HUES48 (cell line): ENCODE measurements around the gene DDX54.
"Not testable (repeated sequence)": the region's sequence is repeated elsewhere in the genome, so short reads cannot be mapped to it uniquely, and the experiment has no call there.

Experiments used
- H3K27ac ChIP-seq: one replicate; pipeline ENCODE4 v1.7.0; 2013; ENCODE audit warnings: low read depth, low read length, inconsistent platforms
- H3K27me3 ChIP-seq: 2 replicates; pipeline ENCODE4 v1.6.1; 2013; ENCODE audit warnings: mild to moderate bottlenecking, low read length; ENCODE audit not compliant: control insufficient read depth, insufficient read depth
- H3K36me3 ChIP-seq: 2 replicates; pipeline ENCODE4 v1.6.1; 2013; ENCODE audit warnings: low read length; ENCODE audit not compliant: control insufficient read depth, insufficient read depth
- H3K4me1 ChIP-seq: 2 replicates; pipeline ENCODE4 v1.6.1; 2013; ENCODE audit warnings: mild to moderate bottlenecking, low read length; ENCODE audit not compliant: control insufficient read depth, insufficient read depth
- H3K4me3 ChIP-seq: 2 replicates; pipeline ENCODE4 v1.5.1; 2013; ENCODE audit warnings: mild to moderate bottlenecking, low read depth, low read length
- H3K9ac ChIP-seq: 2 replicates; pipeline ENCODE4 v1.6.1; 2013; ENCODE audit warnings: mild to moderate bottlenecking, low read depth, low read length, moderate library complexity
- H3K9me3 ChIP-seq: 2 replicates; pipeline ENCODE4 v1.6.1; 2013; ENCODE audit warnings: low read length; ENCODE audit not compliant: control insufficient read depth, insufficient read depth

Gene DDX54

DNA sequence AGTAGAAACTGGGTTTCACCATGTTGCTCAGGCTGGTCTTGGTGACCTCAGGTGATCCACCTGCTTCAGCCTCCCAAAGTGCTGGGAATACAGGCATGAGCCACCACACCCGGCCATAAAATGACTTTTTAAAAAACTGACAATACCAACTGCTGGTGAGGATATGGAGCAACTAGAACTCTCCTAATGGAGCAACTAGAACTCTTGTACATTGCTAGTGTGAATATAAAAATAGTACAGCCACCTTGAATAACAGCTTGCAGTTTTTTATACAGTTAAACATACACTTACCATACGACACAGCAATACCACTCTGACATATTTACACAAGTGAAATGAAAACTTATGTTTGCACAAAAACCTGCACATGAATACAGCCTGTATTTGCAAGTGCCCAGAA is 38.3 kb downstream of the DDX54 start:
- Histone ChIP-seq H3K4me3 (no peak overlapping the region), H3K27me3 (peaks cover 18% of the 10 kb centered on the region), H3K36me3 (no peaks in the 10 kb centered on the region), H3K9ac (no peak overlapping the region), H3K27ac (no peak overlapping the region), H3K4me1 (peaks cover 13% of the 10 kb centered on the region), H3K9me3 (no peaks in the 10 kb centered on the region)

DNA sequence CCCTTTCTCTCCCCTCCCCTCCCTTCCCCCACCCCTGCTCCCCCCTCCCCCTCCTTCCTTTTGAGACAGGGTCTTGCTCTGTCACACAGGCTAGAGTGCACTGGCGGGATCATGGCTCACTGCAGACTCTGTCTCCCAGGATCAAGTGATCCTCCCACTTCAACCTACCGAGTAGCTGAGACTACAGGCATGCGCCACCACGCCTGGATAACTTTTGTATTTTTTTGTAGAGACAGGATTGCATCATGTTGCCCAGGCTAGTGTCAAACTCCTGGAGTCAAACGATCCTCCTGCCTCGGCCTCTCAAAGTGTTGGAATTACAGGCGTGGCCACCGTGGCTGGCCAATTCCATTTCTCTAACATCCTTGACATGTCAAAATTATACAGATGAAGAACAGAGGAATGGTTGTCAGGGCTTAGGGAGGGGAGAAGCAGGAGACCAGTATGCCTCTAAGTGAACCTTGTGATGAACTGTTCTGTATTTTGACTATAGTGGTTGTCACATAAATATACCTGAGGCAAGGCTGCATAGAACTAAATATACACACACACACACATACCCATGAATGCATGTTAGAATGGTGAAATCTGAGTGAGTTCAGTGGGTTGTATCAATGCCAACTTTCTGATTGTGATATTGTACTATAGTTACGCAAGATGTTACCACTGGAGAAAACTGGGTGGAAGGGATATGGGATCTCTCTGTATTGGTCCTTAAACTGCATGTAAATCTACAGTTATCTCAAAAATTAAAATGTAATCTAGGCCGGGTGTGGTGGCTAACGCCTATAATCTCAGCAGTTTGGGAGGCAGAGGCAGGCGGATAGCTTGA is 39.3 kb downstream of the DDX54 start:
- no peak overlapping the region for H3K27ac ChIP-seq

DNA sequence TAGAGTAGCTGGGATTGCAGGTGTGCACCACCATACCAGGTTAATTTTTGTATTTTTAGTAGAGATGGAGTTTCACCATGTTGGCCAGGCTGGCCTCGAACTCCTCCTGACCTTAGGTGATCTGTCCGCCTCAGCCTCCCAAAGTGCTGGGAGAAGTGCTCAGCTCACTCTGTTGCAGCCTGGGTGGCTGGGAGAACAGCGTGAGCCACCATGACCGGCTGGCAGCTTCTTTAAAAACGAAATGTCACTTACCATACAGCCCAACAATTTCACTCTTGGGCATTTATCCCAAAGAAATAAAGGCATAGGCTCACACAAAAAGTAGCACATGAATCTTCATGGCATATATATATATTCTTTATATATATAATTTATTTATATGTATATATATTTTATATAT is 40.5 kb downstream of the DDX54 start:
- Histone ChIP-seq H3K27me3 (0 out of 2 replicates have a peak, but pooled peaks cover under 1% of the 10 kb centered on the region), H3K9ac (no peak overlapping the region), H3K4me3 (no peak overlapping the region), H3K36me3 (no peaks in the 10 kb centered on the region), H3K4me1 (peaks cover 7% of the 10 kb centered on the region), H3K27ac (no peak overlapping the region), H3K9me3 (no peaks in the 10 kb centered on the region)

More for the DNA sequence above, 39.3 kb downstream of the DDX54 start:
- H3K9ac ChIP-seq = no peak overlapping the region
- H3K9me3 ChIP-seq = no peaks in the 10 kb centered on the region
- peaks cover 12% of the 10 kb centered on the region; the same call in 1 of the 2 replicates for H3K27me3 ChIP-seq
- H3K36me3 ChIP-seq = no peaks in the 10 kb centered on the region
- H3K4me1 ChIP-seq = peaks cover 13% of the 10 kb centered on the region
- H3K4me3 ChIP-seq = no peak overlapping the region

DNA sequence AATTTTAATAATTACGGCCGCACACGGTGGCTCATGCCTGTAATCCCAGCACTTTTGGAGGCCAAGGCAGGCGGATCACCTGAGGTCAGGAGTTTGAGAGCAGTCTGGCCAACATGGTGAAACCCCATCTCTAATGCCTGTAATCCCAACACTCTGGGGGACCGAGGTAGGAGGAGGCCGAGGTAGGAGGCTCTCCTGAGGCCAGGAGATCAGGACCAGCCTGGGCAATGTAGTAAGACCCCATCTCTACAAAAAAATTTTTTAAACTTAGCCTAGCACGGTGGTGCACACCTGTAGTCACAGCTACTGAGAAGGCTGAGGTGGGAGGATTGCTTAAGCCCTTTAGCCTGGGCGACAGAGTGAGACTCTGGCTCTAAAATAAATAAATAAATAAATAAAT is 41.3 kb downstream of the DDX54 start:
- Histone ChIP-seq H3K36me3 (no peaks in the 10 kb centered on the region), H3K27ac (no peak overlapping the region), H3K27me3 (no peaks in the 10 kb centered on the region), H3K9me3 (no peaks in the 10 kb centered on the region), H3K9ac (no peak overlapping the region), H3K4me1 (no peaks in the 10 kb centered on the region), H3K4me3 (no peak overlapping the region)

DNA sequence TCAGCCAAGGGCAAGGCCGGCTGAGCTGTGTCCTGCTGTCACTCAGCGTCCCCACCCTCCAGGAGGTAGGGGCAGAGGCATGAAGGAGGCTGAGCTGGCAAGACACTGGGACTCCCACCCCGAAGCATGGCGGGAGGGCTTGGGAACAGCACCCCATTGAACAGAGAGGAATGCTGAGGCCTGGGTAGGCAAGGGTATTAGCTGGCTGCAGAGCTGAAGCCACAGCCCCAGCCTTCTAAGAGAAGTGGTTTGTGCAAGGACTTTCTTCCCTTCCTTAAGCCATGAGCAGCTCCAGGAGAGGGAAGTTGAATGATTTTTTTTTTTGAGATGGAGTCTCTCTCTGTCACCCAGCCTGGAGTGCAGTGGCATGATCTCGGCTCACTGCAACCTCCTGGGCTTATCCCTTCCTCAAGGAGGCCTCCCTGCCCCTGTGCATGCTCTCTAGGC is 42.4 kb downstream of the DDX54 start:
- Histone ChIP-seq H3K27me3 (no peaks in the 10 kb centered on the region), H3K4me3 (no peak overlapping the region), H3K36me3 (no peaks in the 10 kb centered on the region), H3K9ac (no peak overlapping the region), H3K9me3 (no peaks in the 10 kb centered on the region), H3K27ac (no peak overlapping the region), H3K4me1 (no peaks in the 10 kb centered on the region)

DNA sequence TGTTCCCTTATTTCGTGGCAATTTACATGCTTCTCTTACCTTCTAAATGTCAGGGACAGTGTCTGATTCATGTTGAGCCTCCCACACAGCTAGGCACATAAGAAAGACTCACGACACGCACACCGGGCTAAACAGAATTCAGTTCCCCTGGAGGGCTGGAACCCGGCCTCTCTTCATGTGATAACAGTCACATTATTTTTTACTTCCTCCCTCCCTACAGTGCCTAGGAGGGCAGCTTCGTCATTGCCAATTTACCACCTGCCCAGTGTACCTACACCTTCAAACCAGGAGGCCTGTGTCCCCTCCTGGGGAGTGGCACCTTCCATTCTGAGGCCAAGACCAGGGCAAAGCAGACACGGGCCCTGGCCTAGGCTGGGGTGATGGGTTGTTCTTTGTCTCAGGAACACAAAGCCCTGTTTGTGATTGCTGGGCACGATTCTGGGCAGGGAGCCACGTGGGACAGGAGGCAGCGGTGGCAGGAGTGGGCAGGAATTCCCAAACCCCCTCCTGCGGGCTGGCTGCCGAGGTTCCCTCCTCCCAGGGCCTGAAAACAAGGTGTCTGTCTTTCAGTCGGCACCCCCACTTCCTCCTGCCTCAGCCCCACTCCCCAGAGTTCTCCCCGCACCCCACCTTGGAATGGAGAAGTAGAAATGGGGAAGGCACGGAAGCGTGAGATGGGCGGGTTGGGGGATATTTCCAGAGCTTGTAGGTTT is 42.9 kb downstream of the DDX54 start:
- Histone ChIP-seq H3K9me3 (no peaks in the 10 kb centered on the region), H3K27ac (no peak overlapping the region), H3K4me1 (no peaks in the 10 kb centered on the region), H3K4me3 (no peak overlapping the region), H3K36me3 (no peaks in the 10 kb centered on the region), H3K27me3 (no peaks in the 10 kb centered on the region), H3K9ac (no peak overlapping the region)

DNA sequence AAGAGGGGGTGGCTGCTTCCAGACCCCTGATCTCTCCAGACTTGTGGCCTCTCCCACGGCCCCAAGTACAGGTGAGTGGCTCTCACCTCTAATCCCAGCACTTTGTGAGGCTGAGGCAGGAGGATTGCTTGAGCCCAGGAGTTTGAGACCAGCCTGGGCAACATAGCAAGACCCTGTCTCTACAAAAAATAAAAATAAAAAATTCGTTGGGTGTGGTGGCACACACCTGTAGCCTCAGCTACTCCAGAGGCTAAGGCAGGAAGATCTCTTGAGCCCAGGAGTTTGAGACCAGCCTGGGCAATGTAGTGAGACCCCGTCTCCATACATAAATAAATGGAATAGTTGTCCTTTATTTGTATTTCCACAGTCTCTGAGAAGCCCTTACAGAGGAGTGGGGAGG is 43.6 kb downstream of the DDX54 start:
- H3K9me3 ChIP-seq, H3K36me3 ChIP-seq, H3K9ac ChIP-seq, H3K27me3 ChIP-seq, H3K4me1 ChIP-seq, H3K4me3 ChIP-seq, H3K27ac ChIP-seq: not testable (repeated sequence)

DNA sequence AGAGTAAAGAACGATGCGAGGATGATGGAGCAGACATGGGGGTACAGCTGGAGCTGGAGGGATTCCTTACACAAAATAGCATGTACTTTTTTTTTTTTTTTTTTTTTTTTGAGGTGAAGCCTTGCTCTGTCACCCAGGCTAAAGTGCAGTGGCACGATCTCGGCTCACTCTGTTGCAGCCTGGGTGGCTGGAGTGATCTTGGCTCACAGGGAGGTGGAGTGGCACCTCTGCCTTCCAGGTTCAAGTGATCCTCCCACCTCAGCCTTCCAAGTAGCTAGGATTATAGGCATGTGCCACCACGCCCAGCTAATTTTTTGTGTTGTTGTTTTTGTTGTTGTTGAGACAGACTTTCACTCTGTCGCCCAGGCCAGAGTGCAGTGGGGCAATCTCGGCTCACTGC is 44.6 kb downstream of the DDX54 start:
- no peak overlapping the region for H3K4me3 ChIP-seq
- no peaks in the 10 kb centered on the region for H3K9me3 ChIP-seq

DNA sequence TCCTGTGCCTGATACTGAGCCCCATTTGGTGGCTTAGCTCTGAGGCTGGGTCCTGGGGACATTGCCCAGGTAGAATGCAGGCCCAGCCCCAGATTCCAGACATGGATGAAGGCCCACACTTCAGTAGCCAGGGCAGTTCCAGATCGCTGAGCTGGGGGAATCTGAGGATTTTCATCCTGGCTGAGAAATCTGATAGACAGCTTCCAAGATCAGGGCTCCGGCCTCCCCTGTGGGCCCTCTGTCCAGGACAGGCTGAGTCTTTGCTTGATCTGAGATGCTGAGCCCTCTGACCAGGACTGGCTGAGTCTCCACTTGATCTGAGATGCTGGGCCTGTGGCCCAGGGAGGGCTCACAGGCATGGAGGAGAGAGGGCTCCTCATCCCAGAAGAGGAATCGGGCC is 46.5 kb downstream of the DDX54 start:
- Histone ChIP-seq H3K9me3 (no peaks in the 10 kb centered on the region), H3K36me3 (no peaks in the 10 kb centered on the region), H3K4me3 (no peak overlapping the region), H3K4me1 (peaks cover 3% of the 10 kb centered on the region; the same call in 1 of the 2 replicates), H3K9ac (no peak overlapping the region), H3K27me3 (peaks cover 19% of the 10 kb centered on the region), H3K27ac (no peak overlapping the region)

More for the DNA sequence above, 44.6 kb downstream of the DDX54 start:
- no peaks in the 10 kb centered on the region for H3K36me3 ChIP-seq
- H3K9ac ChIP-seq = no peak overlapping the region
- 0 out of 2 replicates have a peak, but pooled peaks cover 5% of the 10 kb centered on the region for H3K27me3 ChIP-seq
- no peak overlapping the region for H3K27ac ChIP-seq
- H3K4me1 ChIP-seq = no peaks in the 10 kb centered on the region

DNA sequence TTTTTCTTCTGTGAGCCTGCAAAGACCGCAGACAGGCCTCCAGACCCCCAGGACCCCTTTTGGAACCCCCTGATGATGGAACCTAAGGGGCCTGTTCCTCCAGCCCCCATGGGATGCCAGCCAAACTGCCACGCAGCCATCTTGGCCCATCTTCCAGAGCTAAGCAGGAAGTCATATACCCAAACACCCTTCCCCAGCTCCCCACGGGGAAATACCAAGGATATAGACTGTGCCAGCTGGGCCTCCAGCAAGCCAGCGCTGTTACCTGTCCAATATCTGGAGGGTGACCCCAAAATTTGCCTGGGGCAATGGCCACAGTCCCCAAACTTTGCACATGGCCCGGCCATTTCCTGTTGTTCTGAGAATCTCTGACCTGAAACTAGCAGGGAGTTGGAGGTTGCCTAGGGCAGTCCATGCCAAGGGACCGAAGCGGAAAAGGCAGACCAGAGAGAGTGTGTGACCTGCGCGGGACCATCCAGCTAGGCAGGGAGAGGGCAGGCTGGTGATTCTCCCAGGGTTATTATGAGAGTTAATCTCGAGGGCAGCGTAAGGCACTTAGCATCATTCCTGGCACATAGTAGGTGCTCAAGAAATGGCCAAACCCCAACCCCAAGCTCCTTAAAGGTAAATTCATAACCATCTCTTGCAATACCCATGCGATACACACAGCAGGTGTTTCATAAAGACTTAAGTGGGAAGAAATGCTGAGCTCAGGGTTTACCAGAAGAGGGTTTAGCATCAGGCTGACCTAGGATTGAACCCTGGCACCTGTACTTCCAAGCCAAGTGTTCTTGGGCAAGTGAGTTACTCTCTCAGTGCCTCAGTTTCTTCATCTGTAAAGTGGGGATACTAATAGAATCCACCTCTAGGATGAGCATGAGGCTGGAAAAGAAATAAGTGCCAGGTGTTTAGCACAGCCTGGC is 47.2 kb downstream of the DDX54 start:
- peaks cover 20% of the 10 kb centered on the region for H3K27me3 ChIP-seq

More for the DNA sequence above, 47.2 kb downstream of the DDX54 start:
- no peaks in the 10 kb centered on the region for H3K9me3 ChIP-seq
- no peak overlapping the region for H3K9ac ChIP-seq
- H3K36me3 ChIP-seq = no peaks in the 10 kb centered on the region
- H3K27ac ChIP-seq = no peak overlapping the region
- H3K4me3 ChIP-seq = no peak overlapping the region
- peaks cover 3% of the 10 kb centered on the region; the same call in 1 of the 2 replicates for H3K4me1 ChIP-seq
